LNCAP (cell line): ENCODE data around the gene TMEM200A.

ENCODE experiments used
- TF ChIP-seq, protein P1 (sequence below): fragments of 450-650 bp; IDR thresholded peaks from 2 replicates; pipeline ENCODE4 v1.5.1; 2017; ENCODE audit warnings: mild to moderate bottlenecking

Gene TMEM200A

GRCh38 chr6:130368576-130368975, 2.8 kb downstream of the TMEM200A start:
- TF ChIP-seq, protein P1, sequence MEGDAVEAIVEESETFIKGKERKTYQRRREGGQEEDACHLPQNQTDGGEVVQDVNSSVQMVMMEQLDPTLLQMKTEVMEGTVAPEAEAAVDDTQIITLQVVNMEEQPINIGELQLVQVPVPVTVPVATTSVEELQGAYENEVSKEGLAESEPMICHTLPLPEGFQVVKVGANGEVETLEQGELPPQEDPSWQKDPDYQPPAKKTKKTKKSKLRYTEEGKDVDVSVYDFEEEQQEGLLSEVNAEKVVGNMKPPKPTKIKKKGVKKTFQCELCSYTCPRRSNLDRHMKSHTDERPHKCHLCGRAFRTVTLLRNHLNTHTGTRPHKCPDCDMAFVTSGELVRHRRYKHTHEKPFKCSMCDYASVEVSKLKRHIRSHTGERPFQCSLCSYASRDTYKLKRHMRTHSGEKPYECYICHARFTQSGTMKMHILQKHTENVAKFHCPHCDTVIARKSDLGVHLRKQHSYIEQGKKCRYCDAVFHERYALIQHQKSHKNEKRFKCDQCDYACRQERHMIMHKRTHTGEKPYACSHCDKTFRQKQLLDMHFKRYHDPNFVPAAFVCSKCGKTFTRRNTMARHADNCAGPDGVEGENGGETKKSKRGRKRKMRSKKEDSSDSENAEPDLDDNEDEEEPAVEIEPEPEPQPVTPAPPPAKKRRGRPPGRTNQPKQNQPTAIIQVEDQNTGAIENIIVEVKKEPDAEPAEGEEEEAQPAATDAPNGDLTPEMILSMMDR = no peak

DNA sequence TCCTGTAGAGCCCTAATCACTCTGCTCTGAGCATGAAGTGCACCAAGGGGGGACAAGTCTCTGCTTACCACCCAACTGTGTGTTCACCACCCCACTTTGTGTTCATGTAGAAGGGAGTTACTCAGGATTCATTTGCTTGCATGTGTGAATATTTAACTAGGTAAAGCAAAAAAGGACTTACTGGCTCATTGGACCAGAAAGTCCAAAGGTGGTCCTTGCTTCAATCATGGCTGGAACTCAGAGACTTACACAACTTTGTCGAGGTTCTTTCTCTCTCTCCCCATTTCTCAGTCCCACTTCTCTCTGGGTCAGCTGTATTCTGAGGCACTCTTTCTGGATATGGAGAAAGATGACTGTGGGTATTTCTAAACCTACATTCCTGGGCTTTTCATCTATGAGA, 4.0 kb downstream of the TMEM200A start:
- TF ChIP-seq, protein P1 = no peak

DNA sequence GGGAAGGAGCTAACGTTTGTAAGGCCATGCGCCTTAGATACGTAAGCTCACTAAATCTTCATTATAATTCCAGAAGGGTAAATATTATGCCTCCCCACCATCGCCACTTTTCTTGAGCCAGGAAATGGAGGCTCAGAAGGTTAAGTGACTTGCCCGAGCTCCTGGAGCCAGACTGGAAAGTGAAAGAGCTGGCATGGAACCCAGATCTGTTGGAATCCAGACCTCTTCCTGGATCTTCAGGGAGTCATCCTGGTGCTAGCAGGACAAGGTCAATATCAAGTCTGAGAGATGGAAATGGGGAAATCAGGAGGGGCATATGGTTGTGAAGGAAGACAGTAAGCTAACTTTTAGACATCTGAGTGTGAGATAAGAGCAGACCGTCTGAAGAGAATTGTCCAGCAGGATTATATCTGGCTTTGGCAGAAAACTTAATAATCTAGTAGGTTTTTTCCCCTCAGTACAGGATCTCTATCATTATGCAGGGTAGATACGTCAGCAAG, 6.2 kb downstream of the TMEM200A start:
- TF ChIP-seq, protein P1 = no peak

DNA sequence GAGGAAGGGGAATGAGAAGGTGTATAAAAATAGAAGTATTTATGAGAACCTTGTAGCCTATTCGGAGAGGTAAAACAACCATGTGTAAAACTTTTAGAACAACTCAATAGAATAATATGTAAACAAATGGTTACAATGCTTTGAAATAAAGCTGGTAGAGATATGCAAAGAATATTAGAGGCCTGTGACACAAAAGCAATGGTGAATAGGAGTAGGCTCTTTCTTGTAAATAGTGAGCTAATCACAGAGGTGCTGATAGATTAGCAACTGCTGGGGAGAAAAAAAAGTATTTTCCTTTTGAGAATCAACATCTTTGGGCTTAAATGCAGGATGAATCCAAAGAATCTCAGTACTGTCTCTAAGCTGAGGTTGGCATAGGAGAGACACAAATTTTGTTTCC, 7.0 kb downstream of the TMEM200A start:
- TF ChIP-seq, protein P1 = no peak

GRCh38 chr6:130373992-130374391, 8.2 kb downstream of the TMEM200A start:
- TF ChIP-seq, protein P1 = no peak

- TF ChIP-seq, protein P1 = no peak
Measured at GRCh38 chr6:130376936-130377335, 11.1 kb downstream of the TMEM200A start.

DNA sequence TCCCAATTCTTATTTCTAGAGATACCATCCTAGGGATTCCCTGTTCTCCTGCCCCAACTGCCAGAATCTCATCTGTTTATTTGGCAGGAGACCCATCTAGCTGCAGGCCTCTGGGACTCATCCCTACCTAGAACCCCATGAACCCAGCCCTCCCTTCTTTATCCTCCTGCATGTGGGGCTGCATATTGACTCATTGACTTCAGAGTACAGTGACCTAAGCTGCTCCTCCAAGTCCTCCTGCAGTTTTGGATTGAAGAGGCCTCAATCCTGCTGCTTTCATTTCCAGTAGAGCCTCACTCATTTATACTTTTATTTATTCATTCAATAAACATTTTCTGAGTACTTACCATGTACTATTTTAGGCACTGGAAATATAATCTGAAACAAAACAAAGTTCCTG, 11.6 kb downstream of the TMEM200A start:
- TF ChIP-seq, protein P1 = no peak

GRCh38 chr6:130377915-130378314, 12.1 kb downstream of the TMEM200A start:
- TF ChIP-seq, protein P1 = no peak
